Ishikawa (cell line): Measurements from ENCODE around the gene RPP14.

Experiments
- CEBPB ChIP-seq: IDR thresholded peaks from 2 replicates; pipeline ENCODE4 v1.6.1; 2012
- EP300 ChIP-seq: IDR thresholded peaks from 2 replicates; pipeline ENCODE4 v1.6.1; 2012; ENCODE audit warnings: borderline replicate concordance
- FOXM1 ChIP-seq: IDR thresholded peaks from 2 replicates; pipeline ENCODE4 v1.6.1; 2012; ENCODE audit warnings: low read depth, borderline replicate concordance
- MAX ChIP-seq: IDR thresholded peaks from 2 replicates; pipeline ENCODE4 v1.6.1; 2012
- RAD21 ChIP-seq: IDR thresholded peaks from 2 replicates; pipeline ENCODE4 v1.6.1; 2012; ENCODE audit warnings: low read depth
- TAF1 ChIP-seq: IDR thresholded peaks from 2 replicates; pipeline ENCODE4 v1.6.1; 2012; ENCODE audit warnings: low read depth, mild to moderate bottlenecking
- TCF12 ChIP-seq: IDR thresholded peaks from 2 replicates; pipeline ENCODE4 v1.6.1; 2012; ENCODE audit warnings: low read depth

DNA sequence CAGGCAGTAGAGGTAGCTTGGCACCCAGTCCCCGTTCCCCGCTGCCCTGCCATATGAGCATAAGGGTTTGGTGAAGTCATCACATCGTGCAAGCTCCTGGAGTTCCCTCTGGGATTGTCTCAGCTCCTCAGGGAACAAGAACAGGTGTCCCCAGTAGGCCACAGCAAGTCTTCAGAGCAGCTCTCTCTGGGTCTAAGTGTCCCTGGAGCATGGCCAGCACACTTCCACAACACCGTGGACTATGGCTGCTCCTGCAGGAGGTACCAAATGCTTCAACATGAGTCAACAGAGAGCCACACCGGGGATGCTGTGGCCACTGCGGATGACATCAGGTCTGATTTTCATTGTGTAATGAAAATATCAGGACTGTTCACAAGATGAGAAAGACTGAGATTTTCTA, 45.3 kb upstream of the RPP14 start:
- TF ChIP-seq CEBPB (no peak), MAX (no peak), EP300 (no peak), FOXM1 (no peak), RAD21 (no peak), TCF12 (no peak), TAF1 (no peak)
